Esophagus squamous epithelium (tissue), 4 donors: ENCODE data around the gene MYLK3.

ENCODE experiments used
- POLR2A ChIP-seq, 4 donors: fragments of 450-650 bp; IDR thresholded peaks; one replicate each; pipeline ENCODE4 v1.6.1; 2017; ENCODE audit warnings: antibody characterized with exemption in 4 of 4, mild to moderate bottlenecking in 4 of 4, moderate library complexity in 3 of 4
- TF ChIP-seq, protein P1 (sequence below), 6 experiments: fragments of 450-650 bp in 4 of 6; fragments of 200-600 bp in 2 of 6; sonication (generic) in 2 of 6; IDR thresholded peaks; one replicate each; pipeline ENCODE4 v1.5.1; 2016 to 2019; ENCODE audit warnings: antibody characterized with exemption in 6 of 6, mild to moderate bottlenecking in 4 of 6, moderate library complexity in 4 of 6

DNA sequence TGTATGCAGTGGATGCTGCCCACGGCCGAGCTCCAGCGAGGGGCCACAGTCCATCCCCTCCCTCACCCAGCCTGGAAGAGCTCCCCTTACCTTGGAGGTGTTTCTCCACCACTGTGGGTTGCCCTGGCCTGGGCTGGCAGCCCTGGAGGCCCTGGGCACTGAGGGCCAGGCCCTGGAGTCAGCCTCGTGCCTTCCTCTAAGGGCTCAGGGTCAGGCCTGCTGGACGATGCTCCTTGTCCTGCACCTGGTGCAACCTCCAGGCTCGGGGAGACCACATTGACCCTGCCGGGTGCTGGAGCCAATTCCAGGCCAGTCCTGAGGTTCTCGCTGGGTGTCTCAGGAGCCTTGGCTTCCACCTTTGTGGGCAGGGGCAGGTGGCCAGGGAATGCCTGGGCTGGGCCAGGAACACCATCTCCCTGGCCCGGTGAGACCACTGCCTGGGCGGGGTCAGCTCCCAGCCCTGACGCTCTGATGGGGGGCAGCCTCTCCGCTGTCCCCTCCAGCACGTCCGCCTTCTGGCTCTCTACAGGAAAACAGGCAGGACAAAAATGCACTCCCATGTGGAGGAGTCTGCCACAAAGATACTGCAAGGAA lies 10.4 kb downstream of the MYLK3 start:
- TF ChIP-seq, protein P1, sequence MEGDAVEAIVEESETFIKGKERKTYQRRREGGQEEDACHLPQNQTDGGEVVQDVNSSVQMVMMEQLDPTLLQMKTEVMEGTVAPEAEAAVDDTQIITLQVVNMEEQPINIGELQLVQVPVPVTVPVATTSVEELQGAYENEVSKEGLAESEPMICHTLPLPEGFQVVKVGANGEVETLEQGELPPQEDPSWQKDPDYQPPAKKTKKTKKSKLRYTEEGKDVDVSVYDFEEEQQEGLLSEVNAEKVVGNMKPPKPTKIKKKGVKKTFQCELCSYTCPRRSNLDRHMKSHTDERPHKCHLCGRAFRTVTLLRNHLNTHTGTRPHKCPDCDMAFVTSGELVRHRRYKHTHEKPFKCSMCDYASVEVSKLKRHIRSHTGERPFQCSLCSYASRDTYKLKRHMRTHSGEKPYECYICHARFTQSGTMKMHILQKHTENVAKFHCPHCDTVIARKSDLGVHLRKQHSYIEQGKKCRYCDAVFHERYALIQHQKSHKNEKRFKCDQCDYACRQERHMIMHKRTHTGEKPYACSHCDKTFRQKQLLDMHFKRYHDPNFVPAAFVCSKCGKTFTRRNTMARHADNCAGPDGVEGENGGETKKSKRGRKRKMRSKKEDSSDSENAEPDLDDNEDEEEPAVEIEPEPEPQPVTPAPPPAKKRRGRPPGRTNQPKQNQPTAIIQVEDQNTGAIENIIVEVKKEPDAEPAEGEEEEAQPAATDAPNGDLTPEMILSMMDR (IDR thresholded peaks at IDR 0.05): no peak
- TF ChIP-seq POLR2A (IDR thresholded peaks at IDR 0.05): no peak
